Mesothelial cell of epicardium (in vitro differentiated cells): ENCODE data around the gene MAML2. TPM values are rescaled to one million over a fixed set of nuclear protein-coding genes. Genes with fewer than 3 reads are reported as not detected.

ENCODE experiments used
- DNase-seq, 2 experiments: peaks; one replicate each; pipeline ENCODE4 v3.0.0; 2021; ENCODE audit warnings: low spot score in 2 of 2; ENCODE audit not compliant: unreplicated experiment in 2 of 2
- H3K27ac Mint-ChIP-seq: 2 replicates; pipeline ENCODE4 v1.8.0; 2021; ENCODE audit warnings: mixed read lengths
- H3K27me3 Mint-ChIP-seq: 2 replicates; pipeline ENCODE4 v1.8.0; 2021; ENCODE audit warnings: low read depth, mixed read lengths
- H3K36me3 Mint-ChIP-seq: 2 replicates; pipeline ENCODE4 v1.8.0; 2021; ENCODE audit warnings: mixed read lengths
- H3K4me1 Mint-ChIP-seq: 2 replicates; pipeline ENCODE4 v1.8.0; 2021; ENCODE audit warnings: mixed read lengths
- H3K4me3 Mint-ChIP-seq: 2 replicates; pipeline ENCODE4 v1.8.0; 2021; ENCODE audit warnings: mild to moderate bottlenecking, moderate library complexity, mixed read lengths
- H3K9me3 Mint-ChIP-seq: 2 replicates; pipeline ENCODE4 v1.8.0; 2021; ENCODE audit warnings: mixed read lengths
- total RNA-seq: library from RNA; stranded (reverse); gene quantifications from 3 replicates; pipeline ENCODE4 v1.2.1, GENCODE V29; 2021
- TF ChIP-seq, protein P1 (sequence below): fragments of 200-600 bp; sonication (generic); IDR thresholded peaks from one replicate; pipeline ENCODE4 v1.5.0; 2021; ENCODE audit warnings: antibody characterized with exemption; ENCODE audit not compliant: unreplicated experiment

Gene MAML2
- total RNA-seq, 1 donor from 2014 or later = 38.3 TPM

DNA sequence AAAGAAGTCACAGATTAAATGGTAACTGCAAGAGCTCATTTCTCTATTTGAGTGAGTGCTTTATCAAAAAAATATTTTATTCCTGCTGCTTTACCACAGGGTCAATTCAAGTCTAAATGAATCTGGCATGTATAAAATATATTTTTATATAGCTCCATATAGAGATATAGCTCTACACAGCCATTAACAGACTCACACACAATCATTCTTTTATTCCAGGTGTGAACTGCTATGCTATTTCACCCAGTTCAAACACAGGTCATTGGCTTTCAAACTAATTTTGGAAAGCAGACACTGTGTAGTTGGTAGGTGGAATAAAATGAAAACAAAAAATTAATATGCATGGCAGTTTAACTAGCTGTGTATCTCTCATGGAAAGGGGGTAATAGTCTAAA, 63.1 kb downstream of the MAML2 start:
- no peak for DNase-seq
- Mint-ChIP-seq H3K9me3 (no peaks in the 10 kb centered on the region), H3K27ac (peak overlapping the region; percentile 81), H3K36me3 (peaks cover 2% of the 10 kb centered on the region), H3K4me1 (peaks cover 71% of the 10 kb centered on the region), H3K4me3 (no peak overlapping the region), H3K27me3 (no peaks in the 10 kb centered on the region)
- TF ChIP-seq, protein P1, sequence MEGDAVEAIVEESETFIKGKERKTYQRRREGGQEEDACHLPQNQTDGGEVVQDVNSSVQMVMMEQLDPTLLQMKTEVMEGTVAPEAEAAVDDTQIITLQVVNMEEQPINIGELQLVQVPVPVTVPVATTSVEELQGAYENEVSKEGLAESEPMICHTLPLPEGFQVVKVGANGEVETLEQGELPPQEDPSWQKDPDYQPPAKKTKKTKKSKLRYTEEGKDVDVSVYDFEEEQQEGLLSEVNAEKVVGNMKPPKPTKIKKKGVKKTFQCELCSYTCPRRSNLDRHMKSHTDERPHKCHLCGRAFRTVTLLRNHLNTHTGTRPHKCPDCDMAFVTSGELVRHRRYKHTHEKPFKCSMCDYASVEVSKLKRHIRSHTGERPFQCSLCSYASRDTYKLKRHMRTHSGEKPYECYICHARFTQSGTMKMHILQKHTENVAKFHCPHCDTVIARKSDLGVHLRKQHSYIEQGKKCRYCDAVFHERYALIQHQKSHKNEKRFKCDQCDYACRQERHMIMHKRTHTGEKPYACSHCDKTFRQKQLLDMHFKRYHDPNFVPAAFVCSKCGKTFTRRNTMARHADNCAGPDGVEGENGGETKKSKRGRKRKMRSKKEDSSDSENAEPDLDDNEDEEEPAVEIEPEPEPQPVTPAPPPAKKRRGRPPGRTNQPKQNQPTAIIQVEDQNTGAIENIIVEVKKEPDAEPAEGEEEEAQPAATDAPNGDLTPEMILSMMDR = no peak

DNA sequence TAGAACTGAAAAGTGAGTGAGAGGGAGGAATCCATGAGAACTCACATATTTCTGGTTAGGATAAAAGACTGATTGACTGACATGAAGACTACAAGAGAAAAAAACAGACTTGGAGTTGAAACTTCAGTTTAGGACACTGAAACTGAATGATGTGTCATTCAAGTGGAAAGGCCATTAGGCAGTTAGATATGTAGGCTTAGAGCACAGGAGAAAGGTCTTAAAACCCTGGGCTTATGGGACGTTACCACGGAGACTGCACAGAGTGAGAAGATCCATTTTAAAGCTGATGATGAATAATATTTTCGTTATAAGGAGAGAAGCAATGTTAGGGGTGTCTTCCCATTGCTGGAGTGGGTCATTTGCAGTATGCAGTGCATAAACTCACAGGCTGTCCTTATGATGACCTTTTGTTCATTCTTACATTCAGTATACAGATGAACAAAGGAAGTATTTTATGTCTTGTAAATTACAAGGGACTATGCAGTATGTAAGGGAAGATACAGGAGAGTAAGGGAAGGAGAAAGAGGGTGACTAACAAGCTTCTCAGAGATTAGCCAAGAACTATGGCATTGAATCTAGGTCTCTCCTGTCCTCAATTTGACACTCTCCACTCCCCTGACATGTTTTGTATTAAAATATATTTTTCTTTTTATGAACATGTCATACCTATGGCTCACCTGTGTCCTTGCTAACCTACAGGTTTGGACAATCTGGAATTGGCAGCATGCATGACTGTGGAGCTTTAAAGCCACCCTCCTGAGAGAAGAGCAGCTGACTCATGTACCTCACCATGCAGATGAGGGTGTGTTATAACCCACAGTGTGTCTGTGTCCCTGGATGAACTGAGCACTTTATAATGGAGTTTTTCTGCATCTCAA, 63.7 kb downstream of the MAML2 start:
- H3K27ac Mint-ChIP-seq = peak overlapping the region; percentile 81
- TF ChIP-seq, protein P1 = no peak
- H3K36me3 Mint-ChIP-seq = peaks cover 2% of the 10 kb centered on the region
- H3K9me3 Mint-ChIP-seq = no peaks in the 10 kb centered on the region
- H3K4me3 Mint-ChIP-seq = no peak overlapping the region
- H3K27me3 Mint-ChIP-seq = no peaks in the 10 kb centered on the region
- DNase-seq = no peak
- peaks cover 71% of the 10 kb centered on the region for H3K4me1 Mint-ChIP-seq

DNA sequence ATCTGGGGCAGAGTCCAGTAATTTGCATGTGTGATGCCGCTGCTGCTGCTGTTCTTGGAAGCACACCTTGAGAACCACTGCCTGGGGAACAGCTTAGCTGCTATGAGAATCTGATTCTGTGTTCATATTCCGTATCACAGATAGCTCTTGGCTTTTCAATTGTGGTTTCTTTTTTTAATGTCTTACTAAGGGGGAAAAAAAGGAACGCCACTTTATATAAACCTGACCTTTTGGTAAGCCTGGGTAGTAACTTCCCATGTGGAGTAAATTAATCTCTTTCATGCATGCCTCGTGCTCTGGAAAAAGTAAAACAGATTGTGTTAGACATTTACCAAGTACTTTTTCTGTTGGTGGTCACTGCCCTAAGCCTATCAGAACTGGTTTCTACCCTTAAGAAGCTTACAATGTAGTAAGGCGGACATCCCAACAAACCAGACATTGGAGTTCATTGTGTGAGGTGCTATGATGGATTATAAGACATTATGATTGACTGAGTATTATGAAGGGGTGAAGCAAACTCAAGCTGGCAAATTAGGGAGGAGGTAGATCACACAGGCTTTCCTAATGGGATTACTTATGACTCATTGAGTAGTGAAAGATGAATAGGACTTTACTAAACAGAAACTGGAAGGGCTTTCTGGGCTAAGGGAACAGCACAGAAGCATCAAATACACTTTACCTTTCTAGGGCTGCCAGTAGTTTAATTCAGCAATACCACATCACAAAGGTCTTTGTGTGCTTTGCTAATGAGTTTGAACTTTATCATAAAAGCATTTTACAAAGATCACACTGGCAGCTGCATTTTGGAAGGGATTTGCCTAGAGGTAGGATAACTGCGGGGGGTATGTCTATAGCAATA, 64.7 kb downstream of the MAML2 start:
- peaks cover 67% of the 10 kb centered on the region for H3K4me1 Mint-ChIP-seq
- H3K4me3 Mint-ChIP-seq = no peak overlapping the region
- no peaks in the 10 kb centered on the region for H3K27me3 Mint-ChIP-seq
- peaks cover 2% of the 10 kb centered on the region for H3K36me3 Mint-ChIP-seq
- H3K27ac Mint-ChIP-seq = peak overlapping the region; percentile 78
- no peak for DNase-seq
- TF ChIP-seq, protein P1 = no peak
- no peaks in the 10 kb centered on the region for H3K9me3 Mint-ChIP-seq

DNA sequence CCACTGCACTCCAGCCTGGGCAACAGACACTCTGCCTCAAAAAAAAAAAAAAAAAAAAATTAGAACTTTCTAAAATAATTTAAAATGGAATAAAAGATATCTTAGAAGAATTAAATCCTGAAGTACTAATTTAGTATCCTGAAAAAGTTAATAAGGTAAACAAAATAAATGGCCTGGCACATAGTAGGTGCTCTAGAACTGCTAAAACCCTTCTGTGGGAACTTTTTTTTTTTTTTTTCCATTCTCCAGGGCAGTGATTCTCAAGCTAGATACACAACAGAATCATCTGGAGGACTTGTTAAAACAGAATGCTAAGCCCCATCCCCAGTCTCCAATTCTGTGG, 65.3 kb downstream of the MAML2 start:
- Mint-ChIP-seq H3K27ac (peak overlapping the region; percentile 78), H3K4me1 (peaks cover 67% of the 10 kb centered on the region), H3K4me3 (no peak overlapping the region), H3K9me3 (no peaks in the 10 kb centered on the region), H3K27me3 (no peaks in the 10 kb centered on the region), H3K36me3 (peaks cover 2% of the 10 kb centered on the region)
- TF ChIP-seq, protein P1 = no peak
- DNase-seq = no peak

DNA sequence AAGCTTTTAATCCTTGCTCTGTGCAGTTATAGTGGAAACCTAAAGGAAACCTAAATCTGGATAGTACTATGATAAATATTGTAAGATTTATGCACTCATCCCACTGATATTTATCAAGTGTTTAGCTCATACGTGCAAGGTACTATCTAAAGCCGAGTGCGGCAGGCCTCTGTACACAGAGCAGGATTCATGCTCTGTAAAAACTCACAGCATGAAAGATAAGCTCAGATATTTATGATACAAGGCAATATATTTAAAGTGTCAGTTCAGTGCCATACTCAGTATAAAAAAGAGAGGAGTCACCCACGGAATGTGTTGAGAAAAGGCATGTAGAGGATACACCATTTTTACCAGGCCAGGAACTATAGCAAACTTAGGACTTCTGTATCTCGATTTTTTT, 66.2 kb downstream of the MAML2 start:
- peaks cover 6% of the 10 kb centered on the region for H3K36me3 Mint-ChIP-seq
- peaks cover 3% of the 10 kb centered on the region for H3K9me3 Mint-ChIP-seq
- no peaks in the 10 kb centered on the region for H3K27me3 Mint-ChIP-seq
- peak overlapping the region; percentile 97 for H3K27ac Mint-ChIP-seq
- TF ChIP-seq, protein P1 = no peak
- no peak for DNase-seq
- peaks cover 69% of the 10 kb centered on the region for H3K4me1 Mint-ChIP-seq
- no peak overlapping the region for H3K4me3 Mint-ChIP-seq
